HCT116 (cell line): ENCODE results near the gene CFAP61. TPM values are rescaled to one million over a fixed set of nuclear protein-coding genes. Genes with fewer than 3 reads are reported as not detected.

Experiments
- ATAC-seq: fragments of 200-7000 bp; cut with Tn5 transposase; 2 replicates; pipeline ENCODE4 v1.9.1; 2020; ENCODE audit warnings: mild to moderate bottlenecking, moderate library complexity
- BruUV-seq: library from RNA; stranded (reverse); fragments of 400-500 nt; replicated peaks from 2 replicates; lab custom pipeline; 2021; lab: Mats Ljungman, UMichigan
- CTCF ChIA-PET: fragments of 300-600 bp; sonication (Branson Sonifier 250); formaldehyde crosslinking; loops from one replicate; lab custom pipeline; 2021; ENCODE audit warnings: antibody characterized with exemption; lab: Charles Lee
- POLR2A ChIA-PET: fragments of 300-600, 350-600 bp; sonication (Branson Sonifier 250); formaldehyde crosslinking; loops from one replicate; lab custom pipeline; 2021; ENCODE audit warnings: antibody characterized with exemption; lab: Charles Lee
- RAD21 ChIA-PET, 2 experiments: fragments of 300-600 bp; sonication (Branson Sonifier 250); formaldehyde crosslinking; loops; one replicate each; lab custom pipeline; 2023; ENCODE audit warnings: low total read pairs in 2 of 2; ENCODE audit not compliant: uncharacterized antibody in 2 of 2, unreplicated experiment in 2 of 2, low non-redundant PET in 1 of 2; lab: Charles Lee
- DNase-seq: peaks from one replicate; pipeline ENCODE4 v3.0.0-alpha.2; 2010; ENCODE audit warnings: low read depth, low spot score
- H2AFZ ChIP-seq: fragments of 200-600 bp; shearing (Covaris generic), sonication (generic); 2 replicates; pipeline ENCODE4 v1.6.1; 2017; ENCODE audit warnings: low read depth, mixed run types, mixed read lengths, antibody characterized with exemption, low read length; ENCODE audit not compliant: poor library complexity, severe bottlenecking
- H3K27ac ChIP-seq: 2 replicates; pipeline ENCODE4 v1.5.1; 2012; ENCODE audit warnings: low read depth, low read length
- H3K27me3 ChIP-seq: fragments of 200-600 bp; sonication (generic); 2 replicates; pipeline ENCODE4 v1.6.1; 2016; ENCODE audit warnings: mixed run types, low read length, mixed read lengths; ENCODE audit not compliant: insufficient read depth
- H3K36me3 ChIP-seq, 2 experiments: fragments of 200-500 bp in 1 of 2; fragments of 200-600 bp in 1 of 2; sonication (Bioruptor generic) in 1 of 2; sonication (generic) in 1 of 2; 2 replicates each; pipeline versions ENCODE4 v1.5.1 to v1.6.1; 2014 to 2016; ENCODE audit warnings: low read length in 2 of 2, inconsistent platforms in 1 of 2, mixed read lengths in 1 of 2, mixed run types in 1 of 2; ENCODE audit not compliant: insufficient read depth in 2 of 2, control insufficient read depth in 1 of 2
- H3K4me1 ChIP-seq, 2 experiments: fragments of 200-600 bp in 1 of 2; sonication (generic) in 1 of 2; 2 replicates each; pipeline versions ENCODE4 v1.5.1 to v1.6.1; 2012 to 2017; ENCODE audit warnings: low read length in 2 of 2, inconsistent platforms in 1 of 2, mild to moderate bottlenecking in 1 of 2, mixed read lengths in 1 of 2, mixed run types in 1 of 2, moderate library complexity in 1 of 2; ENCODE audit not compliant: insufficient read depth in 2 of 2, control insufficient read depth in 1 of 2
- H3K4me2 ChIP-seq: fragments of 200-600 bp; sonication (generic); 2 replicates; pipeline ENCODE4 v1.6.1; 2017; ENCODE audit warnings: mixed run types, low read length, mixed read lengths
- H3K4me3 ChIP-seq, 2 experiments: fragments of 200-600 bp in 1 of 2; sonication (generic) in 1 of 2; replicated peaks in 1 of 2; 2 replicates each; pipeline ENCODE4 v1.5.1; 2011 to 2016; ENCODE audit warnings: low read length in 2 of 2, control low read depth in 1 of 2, low read depth in 1 of 2, mild to moderate bottlenecking in 1 of 2, mixed read lengths in 1 of 2, mixed run types in 1 of 2
- H3K79me2 ChIP-seq: fragments of 200-600 bp; sonication (generic); 2 replicates; pipeline ENCODE4 v1.6.1; 2017; ENCODE audit warnings: mild to moderate bottlenecking, mixed run types, low read length, moderate library complexity, mixed read lengths; ENCODE audit not compliant: insufficient read depth
- H3K9ac ChIP-seq: fragments of 200-600 bp; sonication (generic); 2 replicates; pipeline ENCODE4 v1.6.1; 2016; ENCODE audit warnings: low read length, mixed read lengths
- H3K9me2 ChIP-seq: fragments of 200-600 bp; sonication (generic), shearing (Covaris generic); 2 replicates; pipeline ENCODE4 v1.6.1; 2017; ENCODE audit warnings: mixed run types, mild to moderate bottlenecking, moderate library complexity; ENCODE audit not compliant: insufficient read depth
- H3K9me3 ChIP-seq, 2 experiments: fragments of 200-500 bp in 1 of 2; fragments of 200-600 bp in 1 of 2; sonication (Bioruptor generic) in 1 of 2; sonication (generic) in 1 of 2; 2 replicates each; pipeline ENCODE4 v1.6.1; 2014 to 2017; ENCODE audit warnings: low read length in 2 of 2, mixed read lengths in 2 of 2, inconsistent platforms in 1 of 2, low read depth in 1 of 2, mild to moderate bottlenecking in 1 of 2, mixed run types in 1 of 2, moderate library complexity in 1 of 2; ENCODE audit not compliant: control insufficient read depth in 1 of 2, insufficient read depth in 1 of 2
- H4K20me1 ChIP-seq: fragments of 200-600 bp; sonication (generic), shearing (Covaris generic); 2 replicates; pipeline ENCODE4 v1.6.1; 2017; ENCODE audit warnings: mixed run types, mild to moderate bottlenecking, moderate library complexity; ENCODE audit not compliant: insufficient read depth
- CBX3 ChIP-seq: IDR thresholded peaks from 2 replicates; pipeline ENCODE4 v1.6.1; 2012; ENCODE audit warnings: low read depth
- CEBPB ChIP-seq: IDR thresholded peaks from 2 replicates; pipeline ENCODE4 v1.6.1; 2012; ENCODE audit warnings: low read depth
- ELF1 ChIP-seq: IDR thresholded peaks from 2 replicates; pipeline ENCODE4 v1.6.1; 2012; ENCODE audit warnings: low read depth, borderline replicate concordance
- EZH2phosphoT487 ChIP-seq: fragments of 200-600 bp; IDR thresholded peaks from 2 replicates; pipeline ENCODE4 v1.6.1; 2018; ENCODE audit warnings: antibody characterized with exemption, borderline replicate concordance
- FOSL1 ChIP-seq: IDR thresholded peaks from 2 replicates; pipeline ENCODE4 v1.6.1; 2012; ENCODE audit warnings: low read depth
- POLR2A ChIP-seq: IDR thresholded peaks from 2 replicates; pipeline ENCODE4 v1.7.0; 2011; ENCODE audit warnings: borderline replicate concordance; ENCODE audit not compliant: insufficient read depth, insufficient read length; ENCODE audit errors: extremely low read depth
- RAD21 ChIP-seq: IDR thresholded peaks from 2 replicates; pipeline ENCODE4 v1.6.1; 2012; ENCODE audit warnings: low read depth, mild to moderate bottlenecking
- SRF ChIP-seq: IDR thresholded peaks from 2 replicates; pipeline ENCODE4 v1.6.1; 2012; ENCODE audit warnings: low read depth
- TCF7L2 ChIP-seq: IDR thresholded peaks from 2 replicates; pipeline ENCODE4 v1.7.0; 2011; ENCODE audit warnings: borderline replicate concordance, inconsistent platforms; ENCODE audit not compliant: insufficient read depth, insufficient read length; ENCODE audit errors: extremely low read depth
- ZFX ChIP-seq: fragments of 450-650 bp; IDR thresholded peaks from 2 replicates; pipeline ENCODE4 v1.6.1; 2017
- ZNF274 ChIP-seq: fragments of 200-500 bp; sonication (Bioruptor generic); IDR thresholded peaks from 2 replicates; pipeline ENCODE4 v1.6.1; 2014; ENCODE audit warnings: mild to moderate bottlenecking, low read depth, low read length, inconsistent platforms
- intact Hi-C: fragments of 100-400 bp; cut with micrococcal nuclease; formaldehyde crosslinking; loops from 2 replicates; pipeline ENCODE4 v1.10.0; 2022
- total RNA-seq: library from RNA; stranded (reverse); gene quantifications from one replicate; pipeline ENCODE4 v1.2.1, GENCODE V29; 2021; ENCODE audit not compliant: unreplicated experiment
- TF ChIP-seq, protein P1 (sequence below): IDR thresholded peaks from 2 replicates; pipeline ENCODE4 v1.6.1; 2012; ENCODE audit warnings: low read depth
- TF ChIP-seq, protein P2 (sequence below), 3 experiments: fragments of 200-600 bp in 1 of 3; sonication (generic) in 1 of 3; IDR thresholded peaks in 2 of 3; conservative IDR thresholded peaks in 1 of 3; 2 replicates each; pipeline ENCODE4 v1.5.1; 2012 to 2017; ENCODE audit warnings: low read depth in 2 of 3, low read length in 2 of 3, antibody characterized with exemption in 1 of 3, borderline replicate concordance in 1 of 3, control low read depth in 1 of 3, mild to moderate bottlenecking in 1 of 3, mixed read lengths in 1 of 3, mixed run types in 1 of 3, moderate library complexity in 1 of 3; ENCODE audit not compliant: insufficient read depth in 1 of 3

The CFAP61 gene
- total RNA-seq, 1 experiment from 2014 or later = 1.7 TPM

DNA sequence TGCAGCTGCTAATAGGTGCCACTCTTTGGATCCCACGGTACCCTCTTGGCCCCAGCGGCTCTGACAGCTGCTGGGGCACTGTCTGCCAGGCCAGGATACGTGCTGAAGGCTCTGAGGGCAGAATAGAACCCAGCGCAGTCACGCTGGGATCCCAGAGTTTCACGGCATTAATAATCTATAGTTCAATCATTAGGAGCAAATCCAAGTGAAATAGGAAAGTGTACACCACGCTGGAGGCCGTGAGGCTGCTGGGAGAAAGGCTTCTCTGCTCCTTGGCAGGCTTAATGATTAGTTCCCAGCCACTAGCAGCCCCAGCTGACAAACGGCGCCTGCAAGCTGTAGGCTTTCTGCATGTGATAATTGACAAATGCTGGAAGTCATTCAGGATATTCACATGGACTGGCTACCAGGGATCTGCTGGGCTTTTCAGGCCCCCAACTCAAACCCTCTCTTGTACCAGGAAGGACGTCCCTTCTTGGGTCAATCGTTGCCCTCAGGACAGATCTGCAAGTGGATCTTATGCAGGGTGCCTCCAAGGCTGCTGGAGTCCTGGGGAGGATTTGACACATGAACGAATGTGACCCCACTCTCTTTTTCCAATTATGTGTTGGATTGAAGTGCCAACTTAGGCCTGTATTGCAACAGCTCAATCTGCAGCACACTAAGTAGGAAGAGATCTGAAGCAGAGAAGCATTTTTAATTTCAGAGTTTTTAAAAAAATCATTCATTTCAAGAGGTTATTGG is 265.5 kb downstream of the CFAP61 start (continued):
- TF ChIP-seq, protein P1, sequence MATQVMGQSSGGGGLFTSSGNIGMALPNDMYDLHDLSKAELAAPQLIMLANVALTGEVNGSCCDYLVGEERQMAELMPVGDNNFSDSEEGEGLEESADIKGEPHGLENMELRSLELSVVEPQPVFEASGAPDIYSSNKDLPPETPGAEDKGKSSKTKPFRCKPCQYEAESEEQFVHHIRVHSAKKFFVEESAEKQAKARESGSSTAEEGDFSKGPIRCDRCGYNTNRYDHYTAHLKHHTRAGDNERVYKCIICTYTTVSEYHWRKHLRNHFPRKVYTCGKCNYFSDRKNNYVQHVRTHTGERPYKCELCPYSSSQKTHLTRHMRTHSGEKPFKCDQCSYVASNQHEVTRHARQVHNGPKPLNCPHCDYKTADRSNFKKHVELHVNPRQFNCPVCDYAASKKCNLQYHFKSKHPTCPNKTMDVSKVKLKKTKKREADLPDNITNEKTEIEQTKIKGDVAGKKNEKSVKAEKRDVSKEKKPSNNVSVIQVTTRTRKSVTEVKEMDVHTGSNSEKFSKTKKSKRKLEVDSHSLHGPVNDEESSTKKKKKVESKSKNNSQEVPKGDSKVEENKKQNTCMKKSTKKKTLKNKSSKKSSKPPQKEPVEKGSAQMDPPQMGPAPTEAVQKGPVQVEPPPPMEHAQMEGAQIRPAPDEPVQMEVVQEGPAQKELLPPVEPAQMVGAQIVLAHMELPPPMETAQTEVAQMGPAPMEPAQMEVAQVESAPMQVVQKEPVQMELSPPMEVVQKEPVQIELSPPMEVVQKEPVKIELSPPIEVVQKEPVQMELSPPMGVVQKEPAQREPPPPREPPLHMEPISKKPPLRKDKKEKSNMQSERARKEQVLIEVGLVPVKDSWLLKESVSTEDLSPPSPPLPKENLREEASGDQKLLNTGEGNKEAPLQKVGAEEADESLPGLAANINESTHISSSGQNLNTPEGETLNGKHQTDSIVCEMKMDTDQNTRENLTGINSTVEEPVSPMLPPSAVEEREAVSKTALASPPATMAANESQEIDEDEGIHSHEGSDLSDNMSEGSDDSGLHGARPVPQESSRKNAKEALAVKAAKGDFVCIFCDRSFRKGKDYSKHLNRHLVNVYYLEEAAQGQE = no peak
- TF ChIP-seq FOSL1 = no peak
- TF ChIP-seq ZFX = no peak
- TF ChIP-seq CEBPB = no peak
- TF ChIP-seq ELF1 = no peak
- TF ChIP-seq SRF = no peak
- no peak for TF ChIP-seq ZNF274
- TF ChIP-seq EZH2phosphoT487 = no peak
- no peak for TF ChIP-seq RAD21
- no peak for TF ChIP-seq CBX3
- TF ChIP-seq POLR2A = no peak
- TF ChIP-seq, all 23 proteins: peak for 0

DNA sequence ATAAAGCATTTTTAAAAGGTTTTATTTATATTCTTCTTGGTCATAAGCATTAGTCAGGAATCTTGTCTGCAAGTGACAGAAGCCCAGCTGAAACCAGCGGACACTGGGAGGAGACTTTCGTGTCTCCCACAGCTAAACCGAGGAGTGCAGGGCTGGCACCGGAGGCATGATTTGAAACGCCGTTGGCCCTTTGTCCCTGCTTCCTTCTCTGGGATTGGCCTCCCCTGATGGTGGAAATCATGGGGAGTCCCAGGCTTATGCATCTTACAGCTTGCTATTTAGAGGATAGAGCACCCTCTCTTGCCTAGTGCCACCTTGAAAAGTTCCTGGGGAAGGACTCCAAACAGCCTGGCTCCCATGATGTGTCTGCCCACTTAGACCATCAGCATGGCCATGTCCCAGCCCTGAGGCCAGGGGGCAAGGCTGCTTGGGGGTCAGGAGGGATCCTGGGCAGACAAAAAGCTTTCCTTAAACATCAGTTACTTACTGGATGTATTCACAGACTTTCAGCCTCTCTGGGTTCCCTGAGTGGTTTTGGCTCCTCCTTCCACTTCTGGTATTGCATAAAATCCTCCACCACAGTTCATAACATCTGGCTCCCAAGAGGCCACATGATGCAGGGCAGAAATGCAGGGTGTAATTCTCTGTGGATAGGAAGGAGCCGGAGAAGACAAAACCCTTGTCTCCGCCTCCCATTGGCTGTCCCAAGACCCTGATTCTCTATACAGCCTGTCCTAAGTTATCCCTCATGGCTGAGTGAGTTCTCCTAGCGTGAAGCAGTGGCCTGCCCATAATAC is 266.2 kb downstream of the CFAP61 start:
- Histone ChIP-seq H3K27ac (no peak overlapping the region), H3K4me2 (no peak overlapping the region), H3K36me3 (no peaks in the 10 kb centered on the region), H3K9me3 (no peaks in the 10 kb centered on the region)
- TF ChIP-seq, protein P2, sequence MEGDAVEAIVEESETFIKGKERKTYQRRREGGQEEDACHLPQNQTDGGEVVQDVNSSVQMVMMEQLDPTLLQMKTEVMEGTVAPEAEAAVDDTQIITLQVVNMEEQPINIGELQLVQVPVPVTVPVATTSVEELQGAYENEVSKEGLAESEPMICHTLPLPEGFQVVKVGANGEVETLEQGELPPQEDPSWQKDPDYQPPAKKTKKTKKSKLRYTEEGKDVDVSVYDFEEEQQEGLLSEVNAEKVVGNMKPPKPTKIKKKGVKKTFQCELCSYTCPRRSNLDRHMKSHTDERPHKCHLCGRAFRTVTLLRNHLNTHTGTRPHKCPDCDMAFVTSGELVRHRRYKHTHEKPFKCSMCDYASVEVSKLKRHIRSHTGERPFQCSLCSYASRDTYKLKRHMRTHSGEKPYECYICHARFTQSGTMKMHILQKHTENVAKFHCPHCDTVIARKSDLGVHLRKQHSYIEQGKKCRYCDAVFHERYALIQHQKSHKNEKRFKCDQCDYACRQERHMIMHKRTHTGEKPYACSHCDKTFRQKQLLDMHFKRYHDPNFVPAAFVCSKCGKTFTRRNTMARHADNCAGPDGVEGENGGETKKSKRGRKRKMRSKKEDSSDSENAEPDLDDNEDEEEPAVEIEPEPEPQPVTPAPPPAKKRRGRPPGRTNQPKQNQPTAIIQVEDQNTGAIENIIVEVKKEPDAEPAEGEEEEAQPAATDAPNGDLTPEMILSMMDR (IDR thresholded peaks at IDR 0.05 in 2 of 3, conservative IDR thresholded peaks at IDR 0.05 in 1 of 3; ENCODE audit: borderline replicate concordance in 1 of 3, insufficient read depth in 1 of 3, low read depth in 2 of 3, low read length in 2 of 3) = no peak
- no peak for TF ChIP-seq TCF7L2
- TF ChIP-seq ELF1 = no peak
- TF ChIP-seq, protein P1 = no peak
- TF ChIP-seq ZNF274 = no peak
- TF ChIP-seq, all 23 proteins: peak for 0
- Histone ChIP-seq H3K4me3 (no peak overlapping the region), H3K9ac (no peak overlapping the region), H2AFZ (no peak overlapping the region), H3K9me2 (no peaks in the 10 kb centered on the region), H3K79me2 (no peaks in the 10 kb centered on the region), H3K27me3 (no peaks in the 10 kb centered on the region), H3K4me1 (no peaks in the 10 kb centered on the region), H4K20me1 (no peaks in the 10 kb centered on the region)
- ATAC-seq (no peak), DNase-seq (no peak)
- intact Hi-C loops = no loop called here
- POLR2A ChIA-PET = no interaction called here
- RAD21 ChIA-PET = no interaction called here
- BruUV-seq = no TSS peak
- CTCF ChIA-PET = no interaction called here
